ENCODE results near the gene SLC11A2.

DNA sequence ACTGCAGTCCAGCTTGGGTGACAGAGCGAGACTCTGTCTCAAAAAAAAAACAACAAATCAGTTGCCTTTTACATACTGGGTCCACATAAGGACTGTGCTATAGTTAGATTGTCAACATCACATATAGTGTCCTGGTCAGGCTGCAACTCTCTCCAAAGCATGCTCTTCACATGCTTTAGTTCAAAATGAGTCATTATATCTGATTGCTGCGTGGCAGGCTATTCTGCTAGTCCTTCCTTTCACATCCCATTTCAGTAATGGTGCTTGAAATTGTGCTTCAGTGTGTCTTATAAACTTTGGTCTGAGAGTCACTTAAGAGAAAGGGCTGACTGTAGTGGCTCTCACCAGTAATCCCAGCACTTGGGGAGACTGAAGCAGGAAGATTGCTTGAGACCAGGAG is 28.9 kb upstream of the SLC11A2 start:
- no peak for TF ChIP-seq POLR2A (IDR thresholded peaks at IDR 0.05)
- TF ChIP-seq, protein P1, sequence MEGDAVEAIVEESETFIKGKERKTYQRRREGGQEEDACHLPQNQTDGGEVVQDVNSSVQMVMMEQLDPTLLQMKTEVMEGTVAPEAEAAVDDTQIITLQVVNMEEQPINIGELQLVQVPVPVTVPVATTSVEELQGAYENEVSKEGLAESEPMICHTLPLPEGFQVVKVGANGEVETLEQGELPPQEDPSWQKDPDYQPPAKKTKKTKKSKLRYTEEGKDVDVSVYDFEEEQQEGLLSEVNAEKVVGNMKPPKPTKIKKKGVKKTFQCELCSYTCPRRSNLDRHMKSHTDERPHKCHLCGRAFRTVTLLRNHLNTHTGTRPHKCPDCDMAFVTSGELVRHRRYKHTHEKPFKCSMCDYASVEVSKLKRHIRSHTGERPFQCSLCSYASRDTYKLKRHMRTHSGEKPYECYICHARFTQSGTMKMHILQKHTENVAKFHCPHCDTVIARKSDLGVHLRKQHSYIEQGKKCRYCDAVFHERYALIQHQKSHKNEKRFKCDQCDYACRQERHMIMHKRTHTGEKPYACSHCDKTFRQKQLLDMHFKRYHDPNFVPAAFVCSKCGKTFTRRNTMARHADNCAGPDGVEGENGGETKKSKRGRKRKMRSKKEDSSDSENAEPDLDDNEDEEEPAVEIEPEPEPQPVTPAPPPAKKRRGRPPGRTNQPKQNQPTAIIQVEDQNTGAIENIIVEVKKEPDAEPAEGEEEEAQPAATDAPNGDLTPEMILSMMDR (IDR thresholded peaks at IDR 0.05) = no peak
